Esophagus squamous epithelium (tissue), 4 donors: ENCODE data around the gene BBOX1.

ENCODE experiments used
- POLR2A ChIP-seq, 4 donors: fragments of 450-650 bp; IDR thresholded peaks; one replicate each; pipeline ENCODE4 v1.6.1; 2017; ENCODE audit warnings: antibody characterized with exemption in 4 of 4, mild to moderate bottlenecking in 4 of 4, moderate library complexity in 3 of 4
- TF ChIP-seq, protein P1 (sequence below), 6 experiments: fragments of 450-650 bp in 4 of 6; fragments of 200-600 bp in 2 of 6; sonication (generic) in 2 of 6; IDR thresholded peaks; one replicate each; pipeline ENCODE4 v1.5.1; 2016 to 2019; ENCODE audit warnings: antibody characterized with exemption in 6 of 6, mild to moderate bottlenecking in 4 of 6, moderate library complexity in 4 of 6

DNA sequence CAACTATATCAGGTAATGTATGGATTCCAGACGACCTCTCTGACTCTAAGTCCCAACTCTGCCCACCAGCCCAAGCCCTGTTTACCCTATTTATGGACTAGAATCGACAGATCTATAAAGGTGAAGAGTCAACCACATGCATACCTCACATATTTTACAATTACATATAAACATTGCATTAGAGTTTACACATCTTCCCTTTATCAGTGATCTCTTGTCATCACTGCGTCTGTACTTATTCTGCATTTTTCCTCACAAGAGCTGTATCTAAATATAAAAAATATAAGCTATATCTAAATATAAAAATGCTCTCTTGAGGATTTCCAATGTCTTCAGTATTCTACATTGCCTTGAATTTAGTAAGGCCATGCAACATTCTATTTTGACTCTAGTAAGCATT lies 38.2 kb upstream of the BBOX1 start:
- TF ChIP-seq, protein P1, sequence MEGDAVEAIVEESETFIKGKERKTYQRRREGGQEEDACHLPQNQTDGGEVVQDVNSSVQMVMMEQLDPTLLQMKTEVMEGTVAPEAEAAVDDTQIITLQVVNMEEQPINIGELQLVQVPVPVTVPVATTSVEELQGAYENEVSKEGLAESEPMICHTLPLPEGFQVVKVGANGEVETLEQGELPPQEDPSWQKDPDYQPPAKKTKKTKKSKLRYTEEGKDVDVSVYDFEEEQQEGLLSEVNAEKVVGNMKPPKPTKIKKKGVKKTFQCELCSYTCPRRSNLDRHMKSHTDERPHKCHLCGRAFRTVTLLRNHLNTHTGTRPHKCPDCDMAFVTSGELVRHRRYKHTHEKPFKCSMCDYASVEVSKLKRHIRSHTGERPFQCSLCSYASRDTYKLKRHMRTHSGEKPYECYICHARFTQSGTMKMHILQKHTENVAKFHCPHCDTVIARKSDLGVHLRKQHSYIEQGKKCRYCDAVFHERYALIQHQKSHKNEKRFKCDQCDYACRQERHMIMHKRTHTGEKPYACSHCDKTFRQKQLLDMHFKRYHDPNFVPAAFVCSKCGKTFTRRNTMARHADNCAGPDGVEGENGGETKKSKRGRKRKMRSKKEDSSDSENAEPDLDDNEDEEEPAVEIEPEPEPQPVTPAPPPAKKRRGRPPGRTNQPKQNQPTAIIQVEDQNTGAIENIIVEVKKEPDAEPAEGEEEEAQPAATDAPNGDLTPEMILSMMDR (IDR thresholded peaks at IDR 0.05), result no peak
- TF ChIP-seq POLR2A (IDR thresholded peaks at IDR 0.05), result no peak
